ENCODE results near the gene MED9. TPM values are rescaled to one million over a fixed set of nuclear protein-coding genes. Genes with fewer than 3 reads are reported as not detected.

Gene MED9
- total and polyA plus RNA-seq, 9 donors: 11.5 to 15.7 (median 13.8) TPM

- Histone ChIP-seq H3K9me3 (no peaks in the 10 kb centered on the region), H3K27ac (no peak overlapping the region)
Observed at GRCh38 chr17:17445296-17445924, 31.4 kb upstream of the MED9 start.

GRCh38 chr17:17445925-17446665 is 30.7 kb upstream of the MED9 start:
- Histone ChIP-seq H3K27me3 (no peaks in the 10 kb centered on the region), H3K9me3 (no peaks in the 10 kb centered on the region), H3K4me3 (no peak overlapping the region), H3K36me3 (no peaks in the 10 kb centered on the region), H3K4me1 (ENCODE audit: insufficient read depth) (no peaks in the 10 kb centered on the region), H3K27ac (no peak overlapping the region)
- 57 to 62% (median 58%) methylated on average over 12 of the region's 12 CpGs for WGBS, 3 donors
- intact Hi-C loops (cut with DNase I): no loop called here
- DNase-seq: no peak
- TF ChIP-seq EP300 (IDR thresholded peaks at IDR 0.05) (no peak), CTCF (IDR thresholded peaks at IDR 0.05) (no peak), POLR2A (IDR thresholded peaks at IDR 0.05) (no peak)

More at GRCh38 chr17:17445296-17445924, 31.4 kb upstream of the MED9 start:
- H3K4me1 ChIP-seq (ENCODE audit: insufficient read depth): no peaks in the 10 kb centered on the region
- no peaks in the 10 kb centered on the region for H3K36me3 ChIP-seq
- no peak overlapping the region for H3K4me3 ChIP-seq
- TF ChIP-seq EP300 (IDR thresholded peaks at IDR 0.05): no peak
- intact Hi-C loops (cut with DNase I): no loop called here
- WGBS, 3 donors: 44 to 52% (median 50%) methylated on average over 8 of the region's 8 CpGs
- DNase-seq: no peak
- no peaks in the 10 kb centered on the region for H3K27me3 ChIP-seq

GRCh38 chr17:17446666-17447155 is 30.1 kb upstream of the MED9 start:
- no peak overlapping the region for H3K4me3 ChIP-seq
- no peak for TF ChIP-seq POLR2A (IDR thresholded peaks at IDR 0.05)
- TF ChIP-seq EP300 (IDR thresholded peaks at IDR 0.05): no peak
- TF ChIP-seq CTCF (IDR thresholded peaks at IDR 0.05): no peak
- no peak for DNase-seq
- no peaks in the 10 kb centered on the region for H3K36me3 ChIP-seq
- no peaks in the 10 kb centered on the region for H3K4me1 ChIP-seq (ENCODE audit: insufficient read depth)
- 84 to 92% (median 85%) methylated on average over 4 of the region's 4 CpGs for WGBS, 3 donors
- no peak overlapping the region for H3K27ac ChIP-seq
- intact Hi-C loops (cut with DNase I): no loop called here
- no peaks in the 10 kb centered on the region for H3K27me3 ChIP-seq
- H3K9me3 ChIP-seq: no peaks in the 10 kb centered on the region

- intact Hi-C loops (cut with DNase I): no loop called here
- no peaks in the 10 kb centered on the region for H3K27me3 ChIP-seq
- no peak overlapping the region for H3K27ac ChIP-seq
- H3K36me3 ChIP-seq: no peaks in the 10 kb centered on the region
- no peak for DNase-seq
- no peaks in the 10 kb centered on the region for H3K9me3 ChIP-seq
- H3K4me1 ChIP-seq (ENCODE audit: insufficient read depth): no peaks in the 10 kb centered on the region
- no peak for TF ChIP-seq CTCF (IDR thresholded peaks at IDR 0.05)
- H3K4me3 ChIP-seq: no peak overlapping the region
- WGBS, 3 donors: 85 to 88% (median 86%) methylated on average over 5 of the region's 5 CpGs
Observed at GRCh38 chr17:17447264-17447663, 29.5 kb upstream of the MED9 start.

GRCh38 chr17:17448076-17448475 is 28.7 kb upstream of the MED9 start:
- no peak overlapping the region for H3K27ac ChIP-seq
- no peaks in the 10 kb centered on the region for H3K9me3 ChIP-seq

More at GRCh38 chr17:17448076-17448475, 28.7 kb upstream of the MED9 start:
- Histone ChIP-seq H3K27me3 (no peaks in the 10 kb centered on the region), H3K36me3 (no peaks in the 10 kb centered on the region), H3K4me3 (no peak overlapping the region), H3K4me1 (ENCODE audit: insufficient read depth) (no peaks in the 10 kb centered on the region)
- TF ChIP-seq CTCF (IDR thresholded peaks at IDR 0.05) (no peak), POLR2A (IDR thresholded peaks at IDR 0.05) (no peak), EP300 (IDR thresholded peaks at IDR 0.05) (no peak)
- intact Hi-C loops (cut with DNase I): no loop called here
- 24 to 46% (median 36%) methylated on average over 5 of the region's 5 CpGs for WGBS, 3 donors
- no peak for DNase-seq
